SK-N-SH (cell line): ENCODE data around the gene TULP4. TPM values are rescaled to one million over a fixed set of nuclear protein-coding genes. Genes with fewer than 3 reads are reported as not detected.

Experiments used
- CTCF ChIA-PET: fragments of 300-600, 350-600 bp; formaldehyde crosslinking; extraction: SDS; loops from one replicate; lab custom pipeline; 2021; lab: Yijun Ruan, JAX
- POLR2A ChIA-PET: fragments of 350-600 bp; sonication (Branson Sonifier 250); formaldehyde crosslinking; extraction: SDS; loops from one replicate; lab custom pipeline; 2020; ENCODE audit warnings: antibody characterized with exemption, inconsistent platforms; lab: Yijun Ruan, JAX
- DNase-seq: peaks from one replicate; pipeline ENCODE4 v3.0.0; 2012
- H2AFZ ChIP-seq: fragments of 200-600 bp; sonication (generic); 2 replicates; pipeline ENCODE4 v1.8.1; 2016; ENCODE audit warnings: antibody characterized with exemption, mild to moderate bottlenecking, low read depth
- H3F3A ChIP-seq: fragments of 200-600 bp; sonication (generic); replicated peaks from 2 replicates; pipeline ENCODE3; 2016; ENCODE audit warnings: antibody characterized with exemption, mild to moderate bottlenecking; ENCODE audit not compliant: insufficient read depth
- H3K27ac ChIP-seq, 2 experiments: fragments of 200-500 bp in 1 of 2; fragments of 200-600 bp in 1 of 2; sonication (Bioruptor generic) in 1 of 2; sonication (generic), shearing (Covaris generic) in 1 of 2; 2 replicates each; pipeline versions ENCODE4 v1.5.1 to v1.6.1; 2014 to 2016; ENCODE audit warnings: low read depth in 2 of 2, inconsistent platforms in 1 of 2, low read length in 1 of 2, mild to moderate bottlenecking in 1 of 2, mixed read lengths in 1 of 2
- H3K27me3 ChIP-seq: fragments of 200-600 bp; sonication (generic), shearing (Covaris generic); 2 replicates; pipeline ENCODE4 v1.6.1; 2016; ENCODE audit warnings: mixed run types; ENCODE audit not compliant: insufficient read depth
- H3K36me3 ChIP-seq, 2 experiments: fragments of 200-500 bp in 1 of 2; fragments of 200-600 bp in 1 of 2; sonication (Bioruptor generic) in 1 of 2; sonication (generic) in 1 of 2; replicated peaks in 1 of 2; 2 replicates each; pipeline versions ENCODE3 to v1.5.1; 2014 to 2016; ENCODE audit warnings: low read length in 1 of 2, mild to moderate bottlenecking in 1 of 2; ENCODE audit not compliant: insufficient read depth in 2 of 2, control insufficient read depth in 1 of 2
- H3K4me1 ChIP-seq, 2 experiments: fragments of 200-500 bp in 1 of 2; fragments of 200-600 bp in 1 of 2; sonication (Bioruptor generic) in 1 of 2; sonication (generic), shearing (Covaris generic) in 1 of 2; 2 replicates each; pipeline versions ENCODE4 v1.5.1 to v1.6.1; 2014 to 2016; ENCODE audit warnings: low read depth in 1 of 2, low read length in 1 of 2, mixed run types in 1 of 2; ENCODE audit not compliant: insufficient read depth in 2 of 2, control insufficient read depth in 1 of 2
- H3K4me2 ChIP-seq: fragments of 200-600 bp; sonication (generic), shearing (Covaris generic); 2 replicates; pipeline ENCODE4 v1.6.1; 2017; ENCODE audit warnings: mixed run types
- H3K4me3 ChIP-seq, 2 experiments: fragments of 200-500 bp in 1 of 2; fragments of 200-600 bp in 1 of 2; sonication (Bioruptor generic) in 1 of 2; sonication (generic), shearing (Covaris generic) in 1 of 2; 2 replicates each; pipeline versions ENCODE4 v1.5.1 to v1.8.1; 2014 to 2016; ENCODE audit warnings: low read depth in 2 of 2, inconsistent platforms in 1 of 2, low read length in 1 of 2, mild to moderate bottlenecking in 1 of 2, mixed read lengths in 1 of 2, moderate library complexity in 1 of 2
- H3K79me2 ChIP-seq: fragments of 200-600 bp; sonication (generic); 2 replicates; pipeline ENCODE4 v1.8.1; 2017; ENCODE audit warnings: mild to moderate bottlenecking; ENCODE audit not compliant: insufficient read depth
- H3K9ac ChIP-seq: fragments of 200-600 bp; sonication (generic); 2 replicates; pipeline ENCODE4 v1.6.1; 2017; ENCODE audit warnings: mixed run types
- H3K9me2 ChIP-seq: fragments of 200-600 bp; sonication (generic); 2 replicates; pipeline ENCODE4 v1.6.1; 2017; ENCODE audit warnings: mixed run types
- H3K9me3 ChIP-seq: fragments of 200-600 bp; sonication (generic); 2 replicates; pipeline ENCODE4 v1.6.1; 2017; ENCODE audit warnings: mixed run types, mild to moderate bottlenecking, moderate library complexity
- H4K20me1 ChIP-seq: fragments of 200-600 bp; sonication (generic); 2 replicates; pipeline ENCODE4 v1.6.1; 2017; ENCODE audit warnings: mild to moderate bottlenecking, mixed run types; ENCODE audit not compliant: insufficient read depth
- CTCF ChIP-seq: fragments of 200-600 bp; sonication (generic); IDR thresholded peaks from 2 replicates; pipeline ENCODE4 v1.6.1; 2017; ENCODE audit warnings: antibody characterized with exemption, mild to moderate bottlenecking, moderate library complexity
- ELF1 ChIP-seq: IDR thresholded peaks from 2 replicates; pipeline ENCODE4 v1.4.0; 2012
- EZH2phosphoT487 ChIP-seq: fragments of 200-600 bp; sonication (generic); IDR thresholded peaks from 2 replicates; pipeline ENCODE4 v1.6.1; 2017; ENCODE audit warnings: low read depth, mixed run types, mild to moderate bottlenecking, antibody characterized with exemption, moderate library complexity, borderline replicate concordance
- FOSL2 ChIP-seq: IDR thresholded peaks from 2 replicates; pipeline ENCODE4 v1.4.0; 2012; ENCODE audit warnings: low read depth, mild to moderate bottlenecking, moderate library complexity, borderline replicate concordance
- FOXM1 ChIP-seq: IDR thresholded peaks from 2 replicates; pipeline ENCODE4 v1.4.0; 2012; ENCODE audit warnings: low read depth, mild to moderate bottlenecking
- GATA2 ChIP-seq: sonication (generic); formaldehyde crosslinking; IDR thresholded peaks from 2 replicates; pipeline ENCODE4 v1.5.0; 2020; ENCODE audit warnings: mild to moderate bottlenecking, missing genetic modification reagents
- MXI1 ChIP-seq: IDR thresholded peaks from 2 replicates; pipeline ENCODE4 v1.6.1; 2012; ENCODE audit warnings: mild to moderate bottlenecking, low read depth, low read length, improper control_type of control experiment
- POLR2AphosphoS5 ChIP-seq: IDR thresholded peaks from 2 replicates; pipeline ENCODE4 v1.6.1; 2012; ENCODE audit warnings: low read depth, low read length
- RCOR1 ChIP-seq: fragments of 150-350 bp; IDR thresholded peaks from 2 replicates; pipeline ENCODE4 v1.6.1; 2017; ENCODE audit warnings: antibody characterized with exemption, low read length
- RFX5 ChIP-seq: IDR thresholded peaks from 2 replicates; pipeline ENCODE4 v1.6.1; 2012; ENCODE audit warnings: mild to moderate bottlenecking, improper control_type of control experiment, low read length
- RXRA ChIP-seq: IDR thresholded peaks from 2 replicates; pipeline ENCODE4 v1.4.0; 2012; ENCODE audit warnings: low read depth, mild to moderate bottlenecking, borderline replicate concordance
- ZBTB33 ChIP-seq: IDR thresholded peaks from 2 replicates; pipeline ENCODE4 v1.4.0; 2012; ENCODE audit warnings: low read depth, borderline replicate concordance
- WGBS: methylation state at CpG from one replicate; pipeline ENCODE4 v1.1.6; 2017; ENCODE audit warnings: low lambda C conversion rate; 5-methylcytosine and 5-hydroxymethylcytosine counted together
- polyA plus RNA-seq, 3 experiments: library from polyadenylated mRNA; depleted of rRNA; stranded (reverse); fragments of >200 nt; gene quantifications; 2 replicates each; pipeline ENCODE4 v1.2.3, GENCODE V29; 2012

The TULP4 gene
- polyA plus RNA-seq, 1 of the 3 experiments (the other 2 are of a cell fraction): 5.9 TPM

GRCh38 chr6:158448856-158449255 lies 136.6 kb downstream of the TULP4 start:
- no peaks in the 10 kb centered on the region for H3K27me3 ChIP-seq
- ChIA-PET POLR2A (no interaction called here), CTCF (interaction anchor here (0.6 kb wide), 1 partner anchor 11 kb away, joined by 3 read pairs; no protein-coding TSS in a partner anchor)
- no peaks in the 10 kb centered on the region for H4K20me1 ChIP-seq
- no peak for DNase-seq
- no peaks in the 10 kb centered on the region for H3F3A ChIP-seq
- no peaks in the 10 kb centered on the region for H3K79me2 ChIP-seq
- H3K36me3 ChIP-seq: peaks cover 0 to 35% of the 10 kb centered on the region in 2 experiments
- TF ChIP-seq CTCF (no peak), EZH2phosphoT487 (no peak), RCOR1 (no peak), ZBTB33 (no peak), FOXM1 (no peak)
- H3K4me3 ChIP-seq: no peak overlapping the region
- no peak overlapping the region for H3K9ac ChIP-seq
- no peaks in the 10 kb centered on the region for H3K9me3 ChIP-seq
- no peak overlapping the region for H3K27ac ChIP-seq
- no peaks in the 10 kb centered on the region for H3K9me2 ChIP-seq
- H3K4me2 ChIP-seq: no peak overlapping the region
- H3K4me1 ChIP-seq: peaks cover 0 to 5% of the 10 kb centered on the region in 2 experiments; a peak in 2 of 4 replicates
- no peak overlapping the region for H2AFZ ChIP-seq
- WGBS: 98% methylated on average over 14 of the region's 14 CpGs

- Histone ChIP-seq H3K4me1 (peaks cover 0 to 1% of the 10 kb centered on the region in 2 experiments; a peak in 1 of 4 replicates), H3K4me2 (no peak overlapping the region), H3K4me3 (no peak overlapping the region), H3K27me3 (no peaks in the 10 kb centered on the region), H3K9me3 (no peaks in the 10 kb centered on the region), H3K9me2 (no peaks in the 10 kb centered on the region), H3F3A (no peaks in the 10 kb centered on the region), H3K79me2 (no peaks in the 10 kb centered on the region), H4K20me1 (no peaks in the 10 kb centered on the region), H3K36me3 (peaks cover 0 to 36% of the 10 kb centered on the region in 2 experiments), H3K9ac (no peak overlapping the region), H3K27ac (no peak overlapping the region), H2AFZ (no peak overlapping the region)
- TF ChIP-seq FOXM1 (no peak), MXI1 (no peak), ELF1 (no peak), FOSL2 (no peak), GATA2 (CRISPR knock-in tag) (no peak), POLR2AphosphoS5 (no peak), RFX5 (no peak), EZH2phosphoT487 (no peak), RXRA (no peak)
- CTCF ChIA-PET: no interaction called here
- no peak for DNase-seq
- POLR2A ChIA-PET: no interaction called here
- WGBS: 98% methylated on average over 7 of the region's 7 CpGs
Observed at GRCh38 chr6:158452191-158452590, 139.9 kb downstream of the TULP4 start.
